Anterior cingulate cortex (tissue), 58 donors: ENCODE data around the gene GFI1B.
A peak's percentile ranks its signal among the peaks of the same experiment; 100 is the strongest.
"Not testable (repeated sequence)": the region's sequence is repeated elsewhere in the genome, so short reads cannot be mapped to it uniquely, and the experiment has no call there.

Experiments used
- DNase-seq, 58 donors: peaks; one replicate each; lab custom pipeline; 2025; lab: John Stamatoyannopoulos, UW

GFI1B gene

DNA sequence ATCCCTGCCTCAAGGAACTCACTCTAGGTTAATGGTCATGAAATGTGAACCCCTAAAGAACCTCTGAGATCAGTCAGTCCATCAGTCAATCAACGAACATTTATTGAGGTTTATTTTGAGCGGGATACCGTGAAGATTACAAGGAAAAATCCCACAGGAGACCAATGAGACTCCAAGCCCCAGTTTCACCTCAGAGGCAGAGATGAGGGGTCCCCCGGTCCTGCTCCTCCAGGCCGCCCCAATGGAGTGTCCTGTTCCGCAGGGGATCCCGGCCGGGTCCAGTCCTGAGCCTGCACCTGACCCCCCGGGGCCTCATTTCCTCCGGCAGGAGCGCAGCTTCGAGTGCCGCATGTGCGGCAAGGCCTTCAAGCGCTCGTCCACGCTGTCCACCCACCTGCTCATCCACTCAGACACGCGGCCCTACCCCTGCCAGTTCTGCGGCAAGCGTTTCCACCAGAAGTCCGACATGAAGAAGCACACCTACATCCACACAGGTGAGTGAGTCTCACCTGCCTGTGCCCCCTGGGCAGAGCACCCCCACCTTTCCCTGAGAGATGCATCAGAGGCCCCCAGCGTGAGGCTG lies 11.0 kb downstream of the GFI1B start:
- DNase-seq: no peak

DNA sequence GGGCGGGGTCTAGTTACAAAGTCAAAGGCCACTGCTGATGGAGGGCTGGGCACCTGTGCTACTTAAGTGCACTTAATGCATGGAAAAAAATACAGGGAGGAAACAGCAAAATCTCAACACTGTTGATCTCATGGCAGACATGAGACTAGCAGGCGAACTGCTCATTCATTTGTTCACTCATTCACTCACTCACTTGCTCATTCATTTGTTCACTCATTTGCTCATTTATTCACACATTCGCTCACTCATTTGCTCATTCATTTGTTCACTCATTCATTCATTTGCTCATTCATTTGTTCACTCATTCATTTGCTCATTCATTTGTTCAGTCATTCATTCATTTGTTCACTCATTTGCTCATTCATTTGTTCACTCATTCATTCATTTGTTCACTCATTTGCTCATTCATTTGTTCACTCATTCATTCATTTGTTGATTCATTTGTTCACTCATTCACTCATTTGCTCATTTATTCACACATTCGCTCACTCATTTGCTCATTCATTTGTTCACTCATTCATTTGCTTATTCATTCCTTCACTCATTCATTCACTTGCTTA lies 11.6 kb downstream of the GFI1B start:
- DNase-seq: not testable (repeated sequence)

DNA sequence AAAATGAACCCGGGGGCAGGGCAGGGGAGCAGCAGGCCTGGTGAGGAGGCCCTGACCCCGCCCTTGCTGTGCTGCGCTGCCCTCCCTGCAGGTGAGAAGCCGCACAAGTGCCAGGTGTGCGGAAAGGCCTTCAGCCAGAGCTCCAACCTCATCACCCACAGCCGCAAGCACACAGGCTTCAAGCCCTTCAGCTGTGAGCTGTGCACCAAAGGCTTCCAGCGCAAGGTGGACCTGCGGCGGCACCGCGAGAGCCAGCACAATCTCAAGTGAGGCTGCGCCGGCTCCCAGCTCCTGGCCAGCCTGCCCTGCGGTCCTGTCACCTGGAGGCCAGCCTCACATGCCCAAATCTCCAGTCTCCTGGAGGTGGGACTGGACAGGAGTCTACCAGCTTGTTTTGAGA lies 12.3 kb downstream of the GFI1B start:
- DNase-seq: no peak

DNA sequence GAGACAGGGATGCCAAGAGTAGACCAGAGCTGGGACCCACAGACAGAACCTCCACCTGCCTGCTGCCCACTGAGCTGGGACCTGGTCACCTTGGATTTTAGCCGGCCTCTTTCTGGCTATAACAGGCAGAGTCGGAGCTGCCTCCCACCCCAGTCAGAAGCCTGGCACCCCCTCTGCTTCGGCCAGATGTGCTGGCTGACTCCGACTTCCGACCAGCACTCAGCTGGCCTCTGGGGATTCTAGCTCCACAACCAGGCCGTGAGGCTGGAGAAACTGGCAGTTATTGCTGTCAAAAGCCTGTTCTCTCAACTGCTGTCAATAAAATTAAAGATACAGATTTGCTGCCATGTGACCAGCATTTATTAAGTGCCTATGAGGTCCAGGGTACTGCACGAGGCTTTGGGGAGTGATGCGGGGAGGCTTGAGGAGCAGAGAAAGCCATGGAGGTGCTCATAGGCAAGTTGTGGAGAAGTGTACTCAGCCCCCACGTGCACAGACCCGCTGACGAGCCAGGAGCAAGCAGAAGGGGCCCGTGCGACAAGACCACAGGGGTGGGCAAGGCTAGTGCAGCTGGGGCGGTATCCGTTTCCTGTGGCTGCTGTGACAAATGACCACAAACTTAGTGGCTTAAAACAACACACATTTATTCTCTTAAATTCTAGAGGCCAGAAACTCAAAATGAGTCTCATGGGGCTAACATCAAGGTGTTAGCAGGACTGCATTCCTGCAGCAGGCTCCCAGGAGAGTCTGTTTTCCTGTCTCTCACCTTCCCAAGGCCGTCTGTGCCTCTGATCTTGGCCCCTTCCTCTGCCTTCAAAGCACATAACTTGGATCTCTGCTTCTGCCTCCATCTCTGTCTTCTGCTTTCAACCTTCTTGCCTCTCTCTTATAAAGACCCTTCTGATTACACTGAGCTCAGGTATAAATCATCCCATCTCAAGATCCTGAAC lies 13.1 kb downstream of the GFI1B start:
- DNase-seq: no peak

DNA sequence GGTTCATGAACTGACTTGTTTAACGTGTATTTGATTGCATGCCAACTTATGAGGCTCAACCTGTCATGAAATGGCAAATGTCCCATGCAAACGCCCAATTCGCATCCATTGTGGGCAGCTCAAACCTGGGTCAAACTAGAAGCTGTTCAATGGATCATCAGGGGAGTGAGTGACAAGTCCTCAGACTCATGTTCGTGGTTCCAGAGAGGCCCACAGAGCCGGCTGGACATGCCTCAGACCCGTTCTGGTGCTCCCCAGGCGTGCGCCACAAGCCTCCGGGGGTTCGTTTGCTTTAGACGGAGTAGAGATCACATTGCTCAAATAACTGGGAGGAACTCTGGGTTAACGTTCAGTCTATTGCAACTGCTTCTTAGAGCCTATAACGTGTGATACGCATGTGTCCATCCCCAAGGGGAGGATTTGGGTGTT lies 15.0 kb downstream of the GFI1B start:
- no peak for DNase-seq

DNA sequence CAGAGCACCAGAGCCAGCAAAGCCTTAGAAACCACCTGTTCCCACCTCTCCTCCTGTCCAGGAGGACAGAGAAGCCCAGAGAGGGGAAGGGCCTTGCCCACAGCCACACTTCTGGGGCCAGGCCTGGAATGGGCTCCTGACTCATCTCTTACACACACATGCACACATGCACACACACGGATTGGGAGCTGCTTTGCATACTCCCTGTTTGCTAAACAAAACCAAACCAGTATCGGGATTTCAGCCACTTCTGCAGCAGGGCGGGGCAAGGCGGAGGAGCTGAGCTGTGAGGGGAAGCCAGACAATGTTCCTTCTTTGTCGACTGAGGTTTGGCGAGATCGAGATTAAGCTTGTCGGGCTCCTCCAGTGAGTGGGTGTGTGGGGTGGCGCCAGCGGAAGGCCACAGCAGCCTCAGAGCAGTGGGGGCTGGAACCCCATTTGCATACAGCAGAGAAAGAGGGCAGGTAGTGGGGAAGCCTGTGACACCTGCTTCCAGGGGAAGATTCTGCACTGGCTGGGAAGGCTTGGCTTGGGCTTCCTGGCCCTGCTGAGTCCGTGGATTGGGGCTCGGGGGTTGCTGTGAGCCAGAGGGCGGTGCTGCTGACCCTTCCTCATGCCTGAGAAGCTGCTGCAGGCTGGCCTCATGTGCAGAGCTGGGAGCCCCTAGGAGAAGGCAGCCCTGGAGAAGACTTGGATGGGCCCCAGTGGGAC lies 16.1 kb downstream of the GFI1B start:
- DNase-seq: no peak

DNA sequence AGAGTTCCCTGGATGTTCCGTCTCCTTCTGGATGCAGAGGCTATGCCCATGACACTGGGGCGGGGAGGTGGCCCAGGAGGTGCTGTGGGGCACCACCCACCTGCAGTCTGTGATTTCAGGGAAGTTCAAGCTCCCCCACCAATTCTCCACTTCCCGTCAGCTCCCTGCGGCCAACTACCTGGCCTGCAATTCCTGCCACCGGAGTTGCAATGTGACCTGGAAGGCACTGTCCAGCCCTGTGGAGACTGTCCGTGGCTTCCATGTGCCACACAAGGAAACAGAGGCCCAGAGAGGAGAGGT lies 16.6 kb downstream of the GFI1B start:
- no peak for DNase-seq

DNA sequence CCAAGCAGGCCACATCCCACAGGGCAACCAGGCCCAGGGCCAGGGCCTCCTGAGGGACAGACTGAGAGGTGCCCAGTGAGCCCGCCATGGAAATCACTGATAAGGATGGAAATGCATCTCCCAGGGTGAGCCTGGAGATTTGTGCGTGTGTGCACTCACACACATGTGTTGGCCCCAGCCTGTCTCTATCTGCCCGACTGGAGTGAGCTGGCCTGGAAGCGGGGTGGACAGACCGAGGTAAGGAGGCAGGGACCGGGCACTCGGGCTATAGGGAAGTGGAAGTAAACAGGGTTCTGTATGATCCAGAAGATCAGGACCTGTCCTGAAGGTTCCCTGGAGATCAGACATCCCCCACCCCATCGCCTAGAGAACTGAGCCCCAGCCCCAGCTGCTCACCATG lies 17.4 kb downstream of the GFI1B start:
- no peak for DNase-seq

DNA sequence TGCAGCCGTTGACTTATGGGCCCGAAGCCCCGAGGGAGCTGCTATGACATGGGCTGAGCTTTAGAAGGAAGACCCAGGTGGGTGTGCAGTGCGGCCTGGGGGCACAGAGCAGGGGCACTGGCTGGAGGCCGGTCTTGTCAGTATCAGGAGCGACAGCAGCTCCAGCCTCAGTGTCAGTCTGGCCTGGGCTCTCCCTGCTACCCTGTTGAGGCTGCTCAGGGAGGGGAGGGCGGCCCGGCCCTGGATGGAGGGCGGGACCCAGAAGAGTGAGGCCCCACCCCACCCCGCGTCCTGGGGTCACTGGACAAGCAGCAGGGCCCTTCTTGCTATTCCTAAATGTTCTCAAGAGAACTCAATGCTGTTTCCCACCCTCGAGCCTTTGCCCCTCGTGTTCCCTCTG lies 18.0 kb downstream of the GFI1B start:
- DNase-seq: no peak

DNA sequence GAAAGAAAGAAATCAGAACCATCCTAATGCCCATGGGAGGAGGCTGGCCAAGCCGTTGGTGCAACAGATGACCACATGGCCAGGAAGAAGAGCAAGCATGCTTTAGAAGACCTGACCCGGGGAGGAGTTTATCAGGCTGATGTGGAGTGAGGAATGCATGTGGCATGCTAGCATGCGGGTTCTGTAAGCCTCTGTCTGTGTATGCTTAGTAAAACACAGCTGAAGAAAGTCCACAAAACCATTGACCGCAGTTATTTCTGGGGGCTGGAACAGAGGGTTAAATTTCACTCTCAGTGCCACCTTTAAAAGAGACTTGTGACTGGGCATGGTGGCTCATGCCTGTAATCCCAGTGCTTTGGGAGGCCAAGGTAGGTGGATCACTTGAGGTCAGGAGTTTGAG lies 19.1 kb downstream of the GFI1B start:
- no peak for DNase-seq

DNA sequence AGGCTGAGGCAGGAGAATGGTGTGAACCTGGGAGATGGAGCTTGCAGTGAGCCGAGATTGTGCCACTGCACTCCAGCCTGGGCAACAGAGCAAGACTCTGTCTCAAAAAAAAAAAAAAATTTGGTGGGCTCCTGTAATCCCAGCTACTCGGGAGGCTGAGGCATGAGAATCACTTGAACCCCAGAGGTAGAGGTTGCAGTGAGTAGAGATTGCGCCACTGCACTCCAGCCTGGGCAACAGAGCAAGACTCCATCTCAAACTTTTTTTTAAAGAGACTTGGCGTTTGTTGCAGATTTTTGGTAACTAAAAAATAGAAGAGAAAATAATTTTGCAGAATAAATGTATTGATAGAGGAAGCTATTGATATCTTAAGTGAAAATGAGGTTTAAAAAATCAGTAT lies 19.7 kb downstream of the GFI1B start:
- DNase-seq: not testable (repeated sequence)

DNA sequence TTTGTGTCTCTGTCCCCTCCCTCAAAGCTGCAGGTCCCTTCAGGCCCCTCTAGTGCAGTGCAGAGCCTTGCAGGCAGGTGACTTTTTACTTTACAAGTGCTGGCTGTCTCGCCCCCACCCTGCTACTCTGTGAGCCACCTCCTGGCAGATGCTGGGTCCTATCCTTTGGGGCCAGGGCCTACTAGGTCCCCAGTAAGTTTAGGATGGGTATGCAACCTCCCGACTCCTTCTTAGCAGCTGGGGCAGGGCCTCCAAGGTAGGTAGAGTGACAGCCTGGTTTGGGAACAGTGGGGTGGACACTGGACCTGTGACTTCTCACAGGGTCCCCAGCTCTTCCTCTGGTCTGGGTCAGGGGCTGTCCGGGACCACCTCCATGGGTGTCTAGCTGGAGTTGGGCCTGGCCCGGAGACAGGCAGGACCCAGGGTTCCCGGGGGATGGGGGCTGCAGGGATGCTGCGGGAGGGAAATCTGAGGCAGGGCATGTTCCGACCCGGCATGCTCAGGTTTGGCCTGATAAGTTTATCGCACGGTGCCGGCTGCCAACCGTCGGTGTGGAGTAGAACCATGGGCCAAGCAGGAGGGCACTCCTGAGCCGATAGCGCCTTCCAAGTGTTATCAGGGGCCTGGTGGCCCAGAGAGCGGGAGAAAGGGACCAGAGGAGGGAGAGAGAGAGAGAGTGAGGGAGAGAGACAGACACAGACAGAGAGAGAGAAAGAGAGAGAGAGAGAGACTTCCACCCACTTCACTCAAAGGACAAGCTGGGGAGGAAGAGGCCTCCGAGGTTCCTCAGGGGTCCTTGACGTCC lies 20.5 kb downstream of the GFI1B start:
- DNase-seq: no peak

DNA sequence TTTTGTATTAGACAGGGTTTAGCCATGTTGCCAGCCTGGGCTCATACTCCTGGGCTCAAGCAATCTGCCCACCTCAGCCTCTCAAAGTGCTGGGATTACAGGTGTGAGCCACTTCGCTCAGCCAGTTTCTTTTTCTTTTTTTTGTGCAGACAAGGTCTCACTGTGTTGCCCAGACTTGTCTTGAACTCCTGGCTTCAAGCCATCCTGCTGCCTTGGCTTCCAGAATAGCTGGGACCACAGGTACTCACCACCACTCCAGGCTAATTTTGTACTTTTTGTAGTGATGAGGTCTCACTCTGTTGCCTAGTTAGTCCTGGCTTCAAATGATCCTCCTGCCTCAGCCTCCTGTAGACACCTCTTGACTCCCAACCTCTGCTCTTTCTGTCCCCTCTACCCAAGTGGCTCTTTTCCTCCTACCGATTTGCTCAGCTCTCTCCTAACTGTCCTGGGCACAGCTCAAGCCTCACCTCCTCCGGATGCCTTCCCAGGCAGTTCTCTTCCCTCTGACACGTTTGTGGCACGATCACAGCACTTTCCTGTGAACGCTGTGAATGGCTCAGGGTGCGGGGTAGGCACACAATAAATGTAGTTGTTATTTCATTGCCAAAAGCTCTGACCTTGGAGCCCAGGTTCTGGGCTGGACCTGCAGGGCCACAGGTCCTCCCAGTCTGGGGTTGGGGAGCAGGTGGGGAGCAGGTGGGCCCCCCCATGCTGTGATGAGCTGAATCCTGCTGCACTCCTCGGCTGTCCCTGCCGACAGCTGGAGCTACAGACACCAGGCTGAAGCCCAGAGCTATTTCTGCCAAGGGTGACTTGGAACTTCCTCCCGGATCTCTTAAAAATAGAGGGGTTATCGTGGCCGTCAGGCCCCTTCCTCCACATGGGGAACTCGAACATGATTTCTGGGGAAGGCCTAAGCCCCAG lies 23.9 kb downstream of the GFI1B start:
- DNase-seq: no peak

DNA sequence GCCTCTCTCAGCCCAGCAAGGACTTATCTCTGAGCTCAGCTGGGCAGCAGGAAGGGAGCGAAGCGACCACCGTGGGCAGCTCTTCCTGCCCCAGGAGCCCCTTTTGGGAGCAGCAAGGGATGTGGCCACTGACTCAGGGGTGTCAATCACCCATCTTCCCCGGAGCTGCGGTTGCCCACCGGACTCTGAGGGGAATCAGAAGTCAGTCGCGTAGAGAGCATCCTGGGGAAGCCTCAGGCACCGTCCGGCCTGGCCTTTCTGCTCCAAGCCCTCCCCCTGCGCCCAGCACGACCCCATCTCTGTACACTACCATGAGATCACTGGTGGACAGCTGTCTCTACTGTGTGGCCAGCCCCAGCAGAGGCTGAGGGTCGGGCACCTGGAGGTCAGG lies 24.6 kb downstream of the GFI1B start:
- no peak for DNase-seq

DNA sequence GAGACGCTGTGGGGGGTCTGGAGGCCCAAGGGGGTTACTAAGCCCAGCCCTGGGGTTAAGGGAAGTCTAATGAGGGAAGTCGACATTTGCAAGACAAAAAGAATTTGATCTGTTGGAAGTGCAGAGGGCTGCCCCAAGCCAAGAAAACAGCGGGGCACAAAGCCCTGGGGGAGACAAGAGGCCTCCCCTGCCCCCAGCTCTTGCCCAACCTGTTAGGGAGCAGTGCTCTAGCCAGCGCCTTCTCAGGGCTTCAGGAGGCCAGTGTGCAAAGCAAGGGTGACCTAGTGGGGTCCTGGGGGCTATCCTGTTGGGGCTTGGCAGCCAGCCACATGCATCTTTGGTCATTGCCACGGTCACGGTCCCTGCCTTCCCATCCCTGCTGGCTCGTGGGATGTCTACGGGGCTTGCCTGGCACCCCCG lies 25.2 kb downstream of the GFI1B start:
- DNase-seq: peak in 1 of 58 donors; percentile 37

DNA sequence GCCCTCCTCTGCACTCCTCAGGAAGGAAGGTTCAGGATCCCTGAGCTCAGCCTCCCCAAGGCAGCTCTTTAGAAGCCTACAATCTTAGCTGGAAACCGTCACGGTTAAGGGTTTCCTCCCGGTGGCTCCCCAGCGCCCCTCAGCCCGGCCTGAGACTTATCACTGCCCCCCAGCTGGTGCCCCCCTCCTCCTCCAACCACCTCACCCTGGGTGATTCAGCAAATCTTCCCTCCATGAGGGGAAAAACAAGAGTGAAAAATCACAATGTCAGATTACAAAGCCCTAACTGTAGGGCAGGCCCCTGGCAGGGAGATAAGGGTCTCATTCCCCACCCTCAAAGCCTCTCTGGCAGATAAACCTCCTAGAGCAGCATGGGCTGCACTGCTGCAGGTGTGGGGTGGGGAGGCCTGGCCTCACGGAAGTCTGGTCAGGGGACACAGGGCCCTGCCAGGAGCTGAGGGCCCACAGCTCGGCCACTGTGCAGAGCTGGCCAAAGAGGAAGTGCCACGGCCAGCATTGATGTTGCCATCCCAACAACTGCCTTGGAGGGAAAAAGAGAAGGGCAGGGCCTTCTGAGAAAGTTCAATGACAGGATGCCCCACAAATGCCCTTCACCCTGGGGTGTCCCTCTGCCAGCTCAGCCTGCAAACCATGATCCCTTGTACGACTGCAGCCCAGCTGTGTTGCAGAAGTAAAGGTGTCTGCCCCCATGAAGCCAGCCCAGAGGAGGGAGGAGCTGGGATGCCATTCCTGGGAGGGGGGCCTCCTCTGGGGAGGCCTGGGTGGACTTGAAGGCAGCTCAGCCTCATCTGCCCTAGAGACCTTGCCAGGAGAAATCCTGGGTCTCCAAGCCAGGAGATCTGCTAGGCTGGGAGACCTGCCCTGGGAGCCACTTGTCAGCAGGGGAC lies 25.9 kb downstream of the GFI1B start:
- peak in 5 of 58 donors; percentile 8 to 31 (median 15) for DNase-seq

DNA sequence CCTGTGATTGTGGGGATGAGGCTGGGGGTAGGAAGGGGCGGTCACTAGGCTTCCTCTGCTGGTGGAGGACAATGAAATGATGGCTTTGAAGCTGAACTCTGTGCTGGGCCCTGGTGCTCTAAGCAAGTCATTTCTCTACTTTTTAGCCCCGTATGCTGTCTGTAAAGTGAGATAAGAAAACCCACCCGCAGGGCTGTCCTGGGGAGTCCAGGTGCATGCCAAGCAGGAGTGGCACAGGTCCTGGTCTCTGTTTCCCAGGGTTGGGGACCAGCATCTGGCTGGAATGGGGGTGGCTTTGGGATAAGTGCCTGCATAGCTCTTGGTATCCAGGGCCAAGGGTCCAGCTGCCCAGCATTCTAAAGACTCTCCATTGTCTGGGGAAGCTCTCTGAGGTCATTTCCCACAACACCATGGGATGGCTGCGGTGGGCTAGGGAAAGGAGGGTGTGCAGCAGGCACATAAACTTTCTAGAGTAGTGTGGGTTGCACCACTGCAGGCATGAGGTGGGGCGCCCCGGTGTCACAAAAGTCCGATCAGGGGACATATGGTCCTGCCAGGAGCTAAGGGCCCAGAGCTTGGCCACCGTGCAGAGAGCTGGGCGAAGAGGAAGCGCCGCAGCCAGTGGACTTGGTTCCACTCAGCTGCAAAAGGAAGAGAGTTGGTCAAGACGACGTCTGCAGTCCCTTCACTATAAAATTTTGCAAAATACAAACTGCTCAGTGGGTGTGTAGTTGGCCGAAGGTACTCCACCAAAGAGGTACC lies 26.7 kb downstream of the GFI1B start:
- DNase-seq: no peak
